ENCODE data around the gene AKT1.
A peak's percentile ranks its signal among the peaks of the same experiment; 100 is the strongest.

The AKT1 gene

DNA sequence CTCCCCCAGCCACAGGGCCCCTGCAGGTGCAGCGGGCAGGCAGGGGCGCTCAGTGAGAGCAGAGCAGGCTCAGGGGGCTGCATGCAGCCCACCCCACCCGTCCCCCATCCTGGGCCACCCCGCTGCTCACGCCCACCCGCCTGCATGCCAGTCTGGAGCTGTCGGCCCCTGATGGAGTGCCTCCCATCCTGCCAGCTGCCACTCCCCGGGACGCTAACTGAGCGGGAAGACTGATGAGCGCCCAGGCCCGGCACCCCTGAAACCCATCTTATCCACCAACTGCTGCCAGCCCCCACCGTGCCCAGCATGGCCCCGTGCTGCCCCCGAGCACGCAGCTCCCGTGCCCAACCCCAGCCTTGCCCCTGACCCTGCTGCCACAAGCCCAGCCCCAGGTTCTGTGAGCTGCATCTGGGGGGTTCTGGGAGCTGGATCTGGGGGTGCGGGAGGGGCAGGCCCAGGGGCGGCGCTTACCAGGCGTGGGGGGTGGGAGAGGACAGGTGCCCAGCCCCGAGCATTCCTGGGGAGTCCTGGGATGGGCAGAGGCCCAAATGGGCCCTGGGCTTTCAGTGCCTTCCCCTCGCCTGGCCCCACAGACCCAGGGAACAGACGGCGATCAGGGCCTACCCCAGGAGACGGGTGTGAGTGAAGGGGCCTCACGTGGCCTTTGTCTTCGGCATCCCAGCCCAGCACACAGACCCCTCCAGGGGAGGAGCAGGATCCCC lies 13.3 kb downstream of the AKT1 start:
- DNase-seq = no peak
- TF ChIP-seq GATA1 (IDR thresholded peaks at IDR 0.05; ENCODE audit: low read depth, low read length) = no peak
- TF ChIP-seq POLR2A (IDR thresholded peaks at IDR 0.05; ENCODE audit: low read length) = no peak

DNA sequence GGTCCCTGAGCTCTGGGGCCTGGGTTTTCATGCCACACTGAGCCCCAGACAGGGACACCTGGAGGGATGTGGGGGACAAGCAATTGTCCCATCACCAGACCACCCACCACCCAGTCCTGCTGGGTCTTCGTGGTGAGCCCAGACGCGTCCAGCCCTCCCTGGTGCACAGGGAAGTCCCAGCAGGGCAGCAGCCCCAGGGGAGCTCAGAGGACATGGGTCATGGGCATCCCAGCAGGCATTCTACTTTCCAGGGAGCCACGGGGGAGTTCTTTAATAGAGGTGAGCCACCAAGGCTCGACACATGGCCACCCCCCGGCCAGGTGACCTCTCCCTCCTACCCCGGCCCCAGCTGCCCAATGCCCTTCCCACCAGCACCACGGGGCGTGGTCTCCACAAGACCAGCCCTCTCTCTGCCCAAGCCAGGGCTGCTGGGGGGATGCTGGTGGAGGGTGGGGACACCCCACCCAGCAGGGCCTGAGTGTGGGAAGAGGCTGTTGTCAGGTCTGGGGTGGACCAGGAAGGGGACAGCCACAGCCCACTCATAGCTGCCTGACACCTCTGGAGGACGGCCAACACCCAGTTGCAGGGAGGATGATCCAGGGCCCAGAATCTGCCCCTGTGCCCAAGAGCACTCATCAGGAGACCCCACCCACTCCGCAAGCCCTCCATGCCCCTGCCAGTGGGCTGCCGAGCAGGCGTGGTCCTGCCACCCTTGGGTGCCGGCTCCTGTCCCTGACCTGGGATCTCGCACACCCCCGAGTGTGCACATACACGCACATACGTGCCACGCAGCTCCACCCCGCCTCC lies 14.1 kb downstream of the AKT1 start:
- TF ChIP-seq POLR2A (IDR thresholded peaks at IDR 0.05; ENCODE audit: low read length) (no peak), GATA1 (IDR thresholded peaks at IDR 0.05; ENCODE audit: low read depth, low read length) (no peak)
- DNase-seq = no peak

- no peak for DNase-seq
- no peak for TF ChIP-seq GATA1 (IDR thresholded peaks at IDR 0.05; ENCODE audit: low read depth, low read length)
- TF ChIP-seq POLR2A (IDR thresholded peaks at IDR 0.05; ENCODE audit: low read length) = no peak
These were observed 15.0 kb downstream of the AKT1 start for GRCh38 chr14:104780513-104781030.

GRCh38 chr14:104779776-104780512 lies 15.6 kb downstream of the AKT1 start:
- DNase-seq = no peak
- TF ChIP-seq POLR2A (IDR thresholded peaks at IDR 0.05; ENCODE audit: low read length) (no peak), GATA1 (IDR thresholded peaks at IDR 0.05; ENCODE audit: low read depth, low read length) (no peak)

DNA sequence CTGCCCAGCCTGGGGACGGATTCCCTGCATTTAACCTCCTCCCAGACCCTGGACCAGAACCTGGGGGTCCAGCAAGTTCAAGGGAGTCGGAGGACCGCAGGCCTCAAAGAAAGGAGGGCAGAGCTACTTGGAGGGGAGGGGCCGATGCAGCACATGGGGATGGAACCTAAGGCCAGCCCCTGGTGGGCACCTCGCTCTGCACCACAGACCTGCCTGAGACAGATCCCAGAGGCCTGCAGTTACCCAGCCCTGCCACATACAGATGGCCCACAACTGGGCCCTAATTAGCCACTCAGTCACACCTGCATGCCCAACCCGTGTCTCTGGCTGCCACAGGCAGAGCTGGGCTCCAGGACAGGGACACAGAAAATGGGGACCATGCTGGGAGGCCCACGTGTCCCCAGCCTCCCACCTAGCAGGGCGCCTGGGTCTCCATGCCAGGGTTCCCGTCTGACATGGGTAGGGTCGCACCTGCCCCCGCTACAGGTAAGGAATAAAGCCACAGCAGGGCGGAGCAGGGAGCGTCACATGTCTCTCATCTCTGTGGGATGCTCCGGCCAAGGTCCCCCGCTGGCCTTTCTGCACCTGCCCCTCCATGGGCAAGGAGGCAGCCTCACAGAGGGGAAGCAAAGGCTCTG lies 16.7 kb downstream of the AKT1 start:
- DNase-seq = no peak
- no peak for TF ChIP-seq POLR2A (IDR thresholded peaks at IDR 0.05; ENCODE audit: low read length)
- no peak for TF ChIP-seq GATA1 (IDR thresholded peaks at IDR 0.05; ENCODE audit: low read depth, low read length)

DNA sequence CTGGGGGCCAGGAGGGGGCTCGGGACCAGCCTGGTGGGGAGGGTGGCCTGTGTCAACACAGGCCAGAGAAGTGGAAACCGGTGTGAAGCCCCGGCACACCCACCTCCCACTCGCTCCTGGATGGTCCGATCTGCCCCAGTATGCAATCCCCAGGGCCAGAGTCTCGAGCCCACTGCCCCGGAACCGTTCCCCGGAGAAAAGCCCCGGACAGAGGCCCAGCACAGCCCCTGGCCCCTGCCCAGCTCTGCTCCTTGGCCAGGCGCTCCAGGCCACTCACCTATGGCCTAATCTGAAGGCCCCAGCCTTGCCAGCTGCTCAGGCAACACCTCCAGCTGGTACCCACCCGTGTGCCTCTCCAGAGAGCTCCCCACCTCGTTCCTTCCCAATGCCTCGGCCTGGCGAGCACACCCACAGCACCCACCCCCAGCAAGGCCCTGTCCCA lies 17.7 kb downstream of the AKT1 start:
- no peak for TF ChIP-seq GATA1 (IDR thresholded peaks at IDR 0.05; ENCODE audit: low read depth, low read length)
- TF ChIP-seq POLR2A (IDR thresholded peaks at IDR 0.05; ENCODE audit: low read length) = no peak
- DNase-seq = no peak

GRCh38 chr14:104776961-104777807 lies 18.4 kb downstream of the AKT1 start:
- no peak for TF ChIP-seq POLR2A (IDR thresholded peaks at IDR 0.05; ENCODE audit: low read length)
- no peak for TF ChIP-seq GATA1 (IDR thresholded peaks at IDR 0.05; ENCODE audit: low read depth, low read length)
- DNase-seq = peak in 1 of 2 experiments; percentile 20

GRCh38 chr14:104776481-104776880 lies 19.1 kb downstream of the AKT1 start:
- TF ChIP-seq POLR2A (IDR thresholded peaks at IDR 0.05; ENCODE audit: low read length) (no peak), GATA1 (IDR thresholded peaks at IDR 0.05; ENCODE audit: low read depth, low read length) (no peak)
- DNase-seq = no peak

GRCh38 chr14:104775073-104775489 lies 20.5 kb downstream of the AKT1 start:
- no peak for DNase-seq
- no peak for TF ChIP-seq POLR2A (IDR thresholded peaks at IDR 0.05; ENCODE audit: low read length)
- TF ChIP-seq GATA1 (IDR thresholded peaks at IDR 0.05; ENCODE audit: low read depth, low read length) = no peak

GRCh38 chr14:104774453-104775072 lies 21.0 kb downstream of the AKT1 start:
- TF ChIP-seq GATA1 (IDR thresholded peaks at IDR 0.05; ENCODE audit: low read depth, low read length) (no peak), POLR2A (IDR thresholded peaks at IDR 0.05; ENCODE audit: low read length) (no peak)
- no peak for DNase-seq

GRCh38 chr14:104773505-104774452 lies 21.8 kb downstream of the AKT1 start:
- peak in 1 of 2 experiments; percentile 12 for DNase-seq
- TF ChIP-seq POLR2A (IDR thresholded peaks at IDR 0.05; ENCODE audit: low read length) = no peak
- TF ChIP-seq GATA1 (IDR thresholded peaks at IDR 0.05; ENCODE audit: low read depth, low read length) = no peak
